Left ventricle myocardium inferior (tissue), 1 donor: Measurements from ENCODE around the gene ADD2. TPM values are rescaled to one million over a fixed set of nuclear protein-coding genes. Genes with fewer than 3 reads are reported as not detected.

ENCODE experiments used
- DNase-seq: peaks from one replicate; pipeline ENCODE4 v3.0.0-alpha.2; 2020
- H3K27ac ChIP-seq: fragments of 200-600 bp; replicated peaks from 2 replicates; pipeline ENCODE4 v1.8.0; 2021
- H3K27me3 ChIP-seq: fragments of 200-600 bp; 2 replicates; pipeline ENCODE4 v1.8.0; 2021; ENCODE audit warnings: low read depth
- H3K36me3 ChIP-seq: fragments of 200-600 bp; 2 replicates; pipeline ENCODE4 v1.8.0; 2021
- H3K4me1 ChIP-seq: fragments of 200-600 bp; 2 replicates; pipeline ENCODE4 v1.8.0; 2021
- H3K4me3 ChIP-seq: fragments of 200-600 bp; 2 replicates; pipeline ENCODE4 v1.8.0; 2021; ENCODE audit warnings: mild to moderate bottlenecking, moderate library complexity
- H3K9me3 ChIP-seq: fragments of 200-600 bp; replicated peaks from 2 replicates; pipeline ENCODE4 v1.8.0; 2021
- CTCF ChIP-seq: fragments of 200-600 bp; IDR thresholded peaks from 2 replicates; pipeline ENCODE4 v1.8.0; 2021; ENCODE audit warnings: antibody characterized with exemption, mild to moderate bottlenecking, borderline replicate concordance
- intact Hi-C: fragments of 100-400 bp; cut with micrococcal nuclease; formaldehyde crosslinking; loops from one replicate; pipeline ENCODE4 v1.11.0; 2022
- total RNA-seq: library from RNA; stranded (reverse); fragmentation: NEBNext Ultra II Directional; extraction: Animal tissue kit (Norgen Biotek cat#: 25700); gene quantifications from one replicate; pipeline ENCODE4 v1.2.1, GENCODE V29; 2021
- donor health status: DM: no; HTN: yes; CAD: no; lungs with severe emphysema.

Gene ADD2
- total RNA-seq, 1 donor from 2014 or later: 2.7 TPM

- Histone ChIP-seq H3K4me1 (no peaks in the 10 kb centered on the region), H3K4me3 (no peak overlapping the region), H3K27me3 (peaks cover 62% of the 10 kb centered on the region), H3K27ac (no peak overlapping the region), H3K36me3 (no peaks in the 10 kb centered on the region), H3K9me3 (peaks cover 9% of the 10 kb centered on the region)
- no peak for TF ChIP-seq CTCF
- intact Hi-C loops: no loop called here
- no peak for DNase-seq
These were observed 117.0 kb downstream of the ADD2 start for GRCh38 chr2:70651014-70651413.

- no peak for TF ChIP-seq CTCF
- intact Hi-C loops: no loop called here
- Histone ChIP-seq H3K27ac (no peak overlapping the region), H3K27me3 (peaks cover 41% of the 10 kb centered on the region), H3K36me3 (no peaks in the 10 kb centered on the region), H3K4me1 (no peaks in the 10 kb centered on the region), H3K9me3 (peaks cover 9% of the 10 kb centered on the region), H3K4me3 (no peak overlapping the region)
- DNase-seq: no peak
These were observed 119.0 kb downstream of the ADD2 start for GRCh38 chr2:70648961-70649360.

GRCh38 chr2:70647873-70648481 lies 120.0 kb downstream of the ADD2 start:
- DNase-seq: peak; percentile 54
- Histone ChIP-seq H3K27ac (no peak overlapping the region), H3K9me3 (peaks cover 9% of the 10 kb centered on the region), H3K36me3 (no peaks in the 10 kb centered on the region), H3K4me3 (no peak overlapping the region), H3K27me3 (peaks cover 38% of the 10 kb centered on the region), H3K4me1 (no peaks in the 10 kb centered on the region)
- peak; percentile 92 for TF ChIP-seq CTCF
- intact Hi-C loops: no loop called here

- no peak overlapping the region for H3K4me3 ChIP-seq
- TF ChIP-seq CTCF: no peak
- H3K36me3 ChIP-seq: no peaks in the 10 kb centered on the region
- H3K27ac ChIP-seq: no peak overlapping the region
- intact Hi-C loops: no loop called here
- DNase-seq: no peak
- no peaks in the 10 kb centered on the region for H3K4me1 ChIP-seq
- H3K9me3 ChIP-seq: no peaks in the 10 kb centered on the region
- H3K27me3 ChIP-seq: peaks cover 24% of the 10 kb centered on the region
These were observed 121.6 kb downstream of the ADD2 start for GRCh38 chr2:70646420-70646818.

GRCh38 chr2:70645733-70646419 lies 122.1 kb downstream of the ADD2 start:
- intact Hi-C loops: no loop called here
- H3K36me3 ChIP-seq: no peaks in the 10 kb centered on the region
- H3K4me3 ChIP-seq: no peak overlapping the region
- H3K27me3 ChIP-seq: peaks cover 20% of the 10 kb centered on the region
- DNase-seq: no peak
- peak; percentile 21 for TF ChIP-seq CTCF
- no peaks in the 10 kb centered on the region for H3K4me1 ChIP-seq
- no peak overlapping the region for H3K27ac ChIP-seq
- H3K9me3 ChIP-seq: no peaks in the 10 kb centered on the region
